ENCODE measurements around the gene FHAD1. TPM values are rescaled to one million over a fixed set of nuclear protein-coding genes. Genes with fewer than 3 reads are reported as not detected.

Gene FHAD1
- total RNA-seq, 2 experiments from 2014 or later: not detected

GRCh38 chr1:15350551-15351200 lies 103.7 kb downstream of the FHAD1 start:
- no peak for DNase-seq (ENCODE audit: low spot score)
- Histone ChIP-seq H4K20me1 (ENCODE audit: insufficient read depth, low read length) (no peaks in the 10 kb centered on the region), H3K4me2 (ENCODE audit: low read length) (no peak overlapping the region), H3K4me3 (ENCODE audit: low read depth, low read length, poor library complexity, severe bottlenecking) (no peak overlapping the region), H3K4me1 (ENCODE audit: insufficient read depth, low read length, poor library complexity, severe bottlenecking) (no peaks in the 10 kb centered on the region), H2AFZ (ENCODE audit: low read length) (no peak overlapping the region), H3K9me3 (ENCODE audit: low read length) (no peaks in the 10 kb centered on the region), H3K36me3 (ENCODE audit: insufficient read depth, low read length) (no peaks in the 10 kb centered on the region), H3K79me2 (ENCODE audit: insufficient read depth, low read depth, low read length) (no peaks in the 10 kb centered on the region), H3K27ac (ENCODE audit: low read depth, low read length, poor library complexity, severe bottlenecking) (no peak overlapping the region), H3K9me2 (ENCODE audit: insufficient read depth, low read length) (no peaks in the 10 kb centered on the region)
- no TSS peak for BruUV-seq (replicated peaks)
- TF ChIP-seq EZH2phosphoT487 (IDR thresholded peaks at IDR 0.05; ENCODE audit: borderline replicate concordance, low read depth, low read length) (no peak), CTCF (conservative IDR thresholded peaks at IDR 0.05; ENCODE audit: low read length) (no peak)
- intact Hi-C loops (cut with micrococcal nuclease; ENCODE audit: unreplicated experiment): no loop called here
- ChIA-PET POLR2A (no interaction called here), CTCF (ENCODE audit: unreplicated experiment) (interaction anchor here (0.6 kb wide), 1 partner anchor 865 kb away, joined by 3 read pairs; no protein-coding TSS in a partner anchor)

GRCh38 chr1:15351310-15351709 lies 104.3 kb downstream of the FHAD1 start:
- ChIA-PET CTCF (ENCODE audit: unreplicated experiment) (no interaction called here), POLR2A (no interaction called here)
- no peaks in the 10 kb centered on the region for H3K4me1 ChIP-seq (ENCODE audit: insufficient read depth, low read length, poor library complexity, severe bottlenecking)
- TF ChIP-seq CTCF (conservative IDR thresholded peaks at IDR 0.05; ENCODE audit: low read length) (no peak), EZH2phosphoT487 (IDR thresholded peaks at IDR 0.05; ENCODE audit: borderline replicate concordance, low read depth, low read length) (no peak)
- no peak overlapping the region for H2AFZ ChIP-seq (ENCODE audit: low read length)
- no peak overlapping the region for H3K27ac ChIP-seq (ENCODE audit: low read depth, low read length, poor library complexity, severe bottlenecking)
- H3K4me2 ChIP-seq (ENCODE audit: low read length): no peak overlapping the region
- H3K36me3 ChIP-seq (ENCODE audit: insufficient read depth, low read length): no peaks in the 10 kb centered on the region
- H3K9me2 ChIP-seq (ENCODE audit: insufficient read depth, low read length): no peaks in the 10 kb centered on the region
- no peaks in the 10 kb centered on the region for H3K9me3 ChIP-seq (ENCODE audit: low read length)
- no peaks in the 10 kb centered on the region for H3K79me2 ChIP-seq (ENCODE audit: insufficient read depth, low read depth, low read length)
- BruUV-seq (replicated peaks): no TSS peak
- no peaks in the 10 kb centered on the region for H4K20me1 ChIP-seq (ENCODE audit: insufficient read depth, low read length)
- intact Hi-C loops (cut with micrococcal nuclease; ENCODE audit: unreplicated experiment): no loop called here
- no peak overlapping the region for H3K4me3 ChIP-seq (ENCODE audit: low read depth, low read length, poor library complexity, severe bottlenecking)
- no peak for DNase-seq (ENCODE audit: low spot score)

GRCh38 chr1:15352128-15352957 lies 105.3 kb downstream of the FHAD1 start:
- H3K36me3 ChIP-seq (ENCODE audit: insufficient read depth, low read length): no peaks in the 10 kb centered on the region
- no peaks in the 10 kb centered on the region for H4K20me1 ChIP-seq (ENCODE audit: insufficient read depth, low read length)
- POLR2A ChIA-PET: no interaction called here
- H2AFZ ChIP-seq (ENCODE audit: low read length): no peak overlapping the region
- intact Hi-C loops (cut with micrococcal nuclease; ENCODE audit: unreplicated experiment): no loop called here
- BruUV-seq (replicated peaks): no TSS peak
- no peak for DNase-seq (ENCODE audit: low spot score)
- H3K4me2 ChIP-seq (ENCODE audit: low read length): no peak overlapping the region
- H3K9me2 ChIP-seq (ENCODE audit: insufficient read depth, low read length): no peaks in the 10 kb centered on the region
- CTCF ChIA-PET (ENCODE audit: unreplicated experiment): no interaction called here
- H3K4me1 ChIP-seq (ENCODE audit: insufficient read depth, low read length, poor library complexity, severe bottlenecking): no peaks in the 10 kb centered on the region
- TF ChIP-seq EZH2phosphoT487 (IDR thresholded peaks at IDR 0.05; ENCODE audit: borderline replicate concordance, low read depth, low read length): no peak
- no peak for TF ChIP-seq CTCF (conservative IDR thresholded peaks at IDR 0.05; ENCODE audit: low read length)
- H3K4me3 ChIP-seq (ENCODE audit: low read depth, low read length, poor library complexity, severe bottlenecking): no peak overlapping the region
- H3K9me3 ChIP-seq (ENCODE audit: low read length): no peaks in the 10 kb centered on the region
- no peak overlapping the region for H3K27ac ChIP-seq (ENCODE audit: low read depth, low read length, poor library complexity, severe bottlenecking)
- H3K79me2 ChIP-seq (ENCODE audit: insufficient read depth, low read depth, low read length): no peaks in the 10 kb centered on the region
